IMR-90 (cell line): Measurements from ENCODE around the gene RNF223. TPM values are rescaled to one million over a fixed set of nuclear protein-coding genes. Genes with fewer than 3 reads are reported as not detected.
"Not testable (repeated sequence)": the region's sequence is repeated elsewhere in the genome, so short reads cannot be mapped to it uniquely, and the experiment has no call there.

Source experiments
- ATAC-seq: fragments of 200-7000 bp; cut with Tn5 transposase; 2 replicates; pipeline ENCODE4 v1.9.1; 2020; ENCODE audit warnings: low read depth, mild to moderate bottlenecking, moderate library complexity
- BruUV-seq: library from RNA; stranded (reverse); fragments of 400-500 nt; replicated peaks from 2 replicates; lab custom pipeline; 2021; lab: Mats Ljungman, UMichigan
- CTCF ChIA-PET: fragments of 300-600 bp; formaldehyde crosslinking; extraction: SDS; loops from one replicate; lab custom pipeline; 2021; ENCODE audit warnings: antibody characterized with exemption; lab: Yijun Ruan, JAX
- POLR2A ChIA-PET: fragments of 300-600 bp; sonication (Branson Sonifier 250); formaldehyde crosslinking; loops from one replicate; lab custom pipeline; 2022; ENCODE audit warnings: antibody characterized with exemption; ENCODE audit not compliant: unreplicated experiment; lab: Charles Lee
- DNase-seq: peaks from one replicate; pipeline ENCODE4 v3.0.0; 2013
- H2AFZ ChIP-seq: replicated peaks from 2 replicates; pipeline ENCODE3; 2013; ENCODE audit warnings: low read length, mild to moderate bottlenecking; ENCODE audit not compliant: poor library complexity
- H2AK5ac ChIP-seq: 2 replicates; pipeline ENCODE4 v1.6.1; 2013; ENCODE audit warnings: low read depth, low read length, inconsistent platforms
- H2AK9ac ChIP-seq: replicated peaks from 2 replicates; pipeline ENCODE3; 2013; ENCODE audit warnings: mild to moderate bottlenecking, low read depth, low read length, moderate library complexity; ENCODE audit not compliant: poor library complexity
- H2BK120ac ChIP-seq: 2 replicates; pipeline ENCODE4 v1.6.1; 2013; ENCODE audit warnings: low read depth, low read length, inconsistent platforms
- H2BK15ac ChIP-seq: 3 replicates; pipeline ENCODE4 v1.6.1; 2013; ENCODE audit warnings: low read depth, low read length, inconsistent platforms
- H2BK20ac ChIP-seq: 2 replicates; pipeline ENCODE4 v1.6.1; 2013; ENCODE audit warnings: low read depth, mild to moderate bottlenecking, inconsistent platforms, low read length, moderate library complexity
- H2BK5ac ChIP-seq: 2 replicates; pipeline ENCODE4 v1.6.1; 2013; ENCODE audit warnings: mild to moderate bottlenecking, low read depth, low read length, inconsistent platforms; ENCODE audit not compliant: poor library complexity, severe bottlenecking
- H3K14ac ChIP-seq: replicated peaks from 2 replicates; pipeline ENCODE4 v1.6.1; 2013; ENCODE audit warnings: low read depth, low read length, inconsistent platforms
- H3K18ac ChIP-seq: 2 replicates; pipeline ENCODE4 v1.6.1; 2013; ENCODE audit warnings: low read depth, low read length, control low read depth
- H3K23ac ChIP-seq: 2 replicates; pipeline ENCODE4 v1.6.1; 2013; ENCODE audit warnings: low read depth, low read length, inconsistent platforms
- H3K27ac ChIP-seq: 2 replicates; pipeline ENCODE4 v1.5.1; 2013; ENCODE audit warnings: mild to moderate bottlenecking, control low read depth, low read length; ENCODE audit not compliant: insufficient read depth
- H3K27me3 ChIP-seq: 2 replicates; pipeline ENCODE4 v1.6.1; 2013; ENCODE audit warnings: low read length; ENCODE audit not compliant: control insufficient read depth, insufficient read depth
- H3K36me3 ChIP-seq: 2 replicates; pipeline ENCODE4 v1.6.1; 2013; ENCODE audit warnings: low read length, mixed read lengths; ENCODE audit not compliant: control insufficient read depth, insufficient read depth
- H3K4ac ChIP-seq: 2 replicates; pipeline ENCODE4 v1.6.1; 2013; ENCODE audit warnings: low read depth, low read length, inconsistent platforms
- H3K4me1 ChIP-seq: 2 replicates; pipeline ENCODE4 v1.6.1; 2013; ENCODE audit warnings: low read length, mixed read lengths; ENCODE audit not compliant: control insufficient read depth, insufficient read depth
- H3K4me2 ChIP-seq: 2 replicates; pipeline ENCODE4 v1.6.1; 2013; ENCODE audit warnings: low read depth, mild to moderate bottlenecking, control low read depth, low read length, moderate library complexity
- H3K4me3 ChIP-seq: 2 replicates; pipeline ENCODE4 v1.5.1; 2013; ENCODE audit warnings: low read depth, mild to moderate bottlenecking, control low read depth, low read length, moderate library complexity; ENCODE audit not compliant: insufficient read depth
- H3K56ac ChIP-seq: 2 replicates; pipeline ENCODE4 v1.6.1; 2013; ENCODE audit warnings: low read length, inconsistent platforms; ENCODE audit not compliant: insufficient read depth; ENCODE audit errors: extremely low read depth
- H3K79me1 ChIP-seq, 2 experiments: 2 replicates each; pipeline ENCODE4 v1.6.1; 2013; ENCODE audit warnings: low read length in 2 of 2, inconsistent platforms in 1 of 2, low read depth in 1 of 2
- H3K9ac ChIP-seq: 2 replicates; pipeline ENCODE4 v1.6.1; 2013; ENCODE audit warnings: low read depth, low read length, control low read depth
- H3K9me1 ChIP-seq: 2 replicates; pipeline ENCODE4 v1.6.1; 2013; ENCODE audit warnings: low read length, inconsistent platforms; ENCODE audit not compliant: insufficient read depth
- H3K9me3 ChIP-seq: 2 replicates; pipeline ENCODE4 v1.6.1; 2013; ENCODE audit warnings: low read length; ENCODE audit not compliant: control insufficient read depth, insufficient read depth
- H4K20me1 ChIP-seq: 2 replicates; pipeline ENCODE4 v1.6.1; 2013; ENCODE audit warnings: low read length, inconsistent platforms; ENCODE audit not compliant: insufficient read depth
- H4K5ac ChIP-seq: 2 replicates; pipeline ENCODE4 v1.6.1; 2013; ENCODE audit warnings: mild to moderate bottlenecking, low read depth, low read length, control low read depth
- H4K8ac ChIP-seq, 2 experiments: 2 replicates each; pipeline ENCODE4 v1.6.1; 2013; ENCODE audit warnings: low read depth in 2 of 2, low read length in 2 of 2, control low read depth in 1 of 2, inconsistent platforms in 1 of 2
- H4K91ac ChIP-seq: 2 replicates; pipeline ENCODE4 v1.6.1; 2013; ENCODE audit warnings: low read depth, low read length, inconsistent platforms; ENCODE audit not compliant: insufficient read depth
- FOS ChIP-seq: fragments of 150-350 bp; IDR thresholded peaks from 2 replicates; pipeline ENCODE4 v1.6.1; 2016; ENCODE audit warnings: low read depth, low read length
- POLR2A ChIP-seq: IDR thresholded peaks from 2 replicates; pipeline ENCODE4 v1.6.1; 2012; ENCODE audit warnings: mild to moderate bottlenecking, low read depth, low read length
- RAD21 ChIP-seq: IDR thresholded peaks from 2 replicates; pipeline ENCODE4 v1.6.1; 2012; ENCODE audit warnings: low read length, improper control_type of control experiment
- RFX5 ChIP-seq: IDR thresholded peaks from 2 replicates; pipeline ENCODE4 v1.8.0; 2012; ENCODE audit warnings: low read depth, mild to moderate bottlenecking, low read length, moderate library complexity
- WGBS, 2 experiments: methylation state at CpG; one replicate each; pipeline versions ENCODE4 v1.1.5 to v1.1.7; 2013; ENCODE audit warnings: missing lambda C conversion rate in 2 of 2; ENCODE audit not compliant: insufficient read length in 1 of 2; ENCODE audit errors: extremely low coverage in 2 of 2; 5-methylcytosine and 5-hydroxymethylcytosine counted together
- dilution Hi-C: fragments of 300-500 bp; cut with HindIII; formaldehyde crosslinking; loops from one replicate; pipeline ENCODE4 v1.14.3; 2018; ENCODE audit warnings: low sequenced_read_pairs; ENCODE audit not compliant: unreplicated experiment
- in situ Hi-C: fragments of 300-500 bp; cut with MboI; formaldehyde crosslinking; loops from 3 replicates; pipeline ENCODE4 v1.14.3; 2019; ENCODE audit warnings: low sequenced_read_pairs, inconsistent platforms, mixed read lengths
- intact Hi-C: fragments of 100-400 bp; cut with micrococcal nuclease; formaldehyde crosslinking; loops from 2 replicates; pipeline ENCODE4 v1.10.0; 2022
- polyA plus RNA-seq, 3 experiments: library from polyadenylated mRNA; depleted of rRNA; stranded (reverse); fragments of >200 nt; gene quantifications; 2 replicates each; pipeline ENCODE4 v1.2.3, GENCODE V29; 2012; ENCODE audit warnings: low replicate concordance in 1 of 3
- total RNA-seq: library from RNA; depleted of rRNA; stranded (reverse); fragments of >200 nt; gene quantifications from 2 replicates; pipeline ENCODE4 v1.2.3, GENCODE V29; 2012

RNF223 gene
- total and polyA plus RNA-seq, 2 of the 4 experiments (the other 2 are of a cell fraction): not detected

GRCh38 chr1:1031659-1032235 is 42.4 kb downstream of the RNF223 start:
- no peak overlapping the region for H4K8ac ChIP-seq
- no peak overlapping the region for H2BK20ac ChIP-seq
- no peaks in the 10 kb centered on the region for H3K27me3 ChIP-seq
- H4K91ac ChIP-seq: no peak overlapping the region
- H2AFZ ChIP-seq: no peak overlapping the region
- H2BK15ac ChIP-seq: no peak overlapping the region
- 81% methylated on average over 5 of the region's 11 CpGs; no CpG with 5 or more reads in 1 of the 2 experiments for WGBS, 2 experiments
- no peak overlapping the region for H3K4me2 ChIP-seq
- no peak overlapping the region for H3K4me3 ChIP-seq
- no peak overlapping the region for H2BK120ac ChIP-seq
- no peaks in the 10 kb centered on the region for H3K9me3 ChIP-seq
- H3K9ac ChIP-seq: no peak overlapping the region
- intact Hi-C loops: loop anchor here (5.0 kb wide), 1 partner anchor 86 kb away; the partner anchor contains the start of gene C1orf159
- H4K5ac ChIP-seq: no peak overlapping the region
- no TSS peak for BruUV-seq
- no peak overlapping the region for H2BK5ac ChIP-seq
- peaks cover 5% of the 10 kb centered on the region; the same call in 1 of the 2 replicates for H3K4me1 ChIP-seq
- peaks cover 15 to 48% of the 10 kb centered on the region in 2 experiments for H3K79me1 ChIP-seq
- no peak overlapping the region for H3K4ac ChIP-seq
- ATAC-seq: no peak
- CTCF ChIA-PET: no interaction called here
- H4K20me1 ChIP-seq: peaks cover 66% of the 10 kb centered on the region
- peaks cover 16% of the 10 kb centered on the region for H3K36me3 ChIP-seq
- POLR2A ChIA-PET: interaction anchor here (0.6 kb wide), 1 partner anchor 32 kb away, joined by 3 read pairs; the partner anchor contains the start of gene HES4
- no peaks in the 10 kb centered on the region for H3K9me1 ChIP-seq
- dilution Hi-C loops: no loop called here
- no peak for TF ChIP-seq POLR2A
- TF ChIP-seq FOS: no peak
- no peak for TF ChIP-seq RAD21
- TF ChIP-seq RFX5: no peak
- no peak overlapping the region for H2AK5ac ChIP-seq
- H3K27ac ChIP-seq: no peak overlapping the region
- in situ Hi-C loops: no loop called here
- no peak overlapping the region for H3K56ac ChIP-seq
- H2AK9ac ChIP-seq: no peak overlapping the region
- no peak overlapping the region for H3K18ac ChIP-seq
- DNase-seq: no peak
- no peak overlapping the region for H3K23ac ChIP-seq
- H3K14ac ChIP-seq: no peak overlapping the region

DNA sequence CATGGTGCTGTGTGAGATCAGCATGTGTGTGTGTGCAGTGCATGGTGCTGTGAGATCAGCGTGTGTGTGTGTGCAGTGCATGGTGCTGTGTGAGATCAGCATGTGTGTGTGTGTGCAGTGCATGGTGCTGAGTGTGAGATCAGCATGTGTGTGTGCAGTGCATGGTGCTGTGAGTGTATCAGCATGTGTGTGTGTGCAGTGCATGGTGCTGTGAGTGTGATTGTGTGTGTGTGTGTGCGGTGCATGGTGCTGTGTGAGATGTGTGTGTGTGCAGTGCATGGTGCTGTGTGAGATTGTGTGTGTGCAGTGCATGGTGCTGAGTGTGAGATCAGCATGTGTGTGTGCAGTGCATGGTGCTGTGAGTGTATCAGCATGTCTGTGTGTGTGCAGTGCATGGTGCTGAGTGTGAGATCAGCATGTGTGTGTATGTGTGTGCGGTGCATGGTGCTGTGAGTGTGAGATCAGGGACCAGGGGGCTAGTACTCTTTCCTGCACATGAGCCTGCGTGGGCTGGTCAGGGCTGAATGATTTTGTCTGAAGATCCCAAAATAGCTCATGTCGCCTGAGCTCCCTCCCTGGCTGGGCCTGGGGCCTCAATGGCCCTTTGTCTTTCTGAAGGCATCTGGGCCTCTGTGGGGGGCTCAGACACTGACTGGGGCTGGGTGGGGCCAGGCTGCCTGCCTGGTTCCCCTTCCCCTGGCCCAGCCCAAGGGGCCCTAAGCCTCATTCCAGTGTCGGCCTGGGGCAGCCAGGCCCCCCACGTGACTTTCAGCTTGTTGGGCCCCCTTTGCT is 43.0 kb downstream of the RNF223 start:
- H2BK5ac ChIP-seq, H3K9me3 ChIP-seq, H3K4ac ChIP-seq, H4K8ac ChIP-seq, H2BK15ac ChIP-seq, H3K4me1 ChIP-seq, H3K23ac ChIP-seq, H3K4me2 ChIP-seq, BruUV-seq, H2AK5ac ChIP-seq, in situ Hi-C loops, H2AFZ ChIP-seq, H3K27me3 ChIP-seq, ATAC-seq, H3K9ac ChIP-seq, H3K56ac ChIP-seq, H3K4me3 ChIP-seq, dilution Hi-C loops, H4K5ac ChIP-seq, CTCF ChIA-PET, H4K91ac ChIP-seq, H3K27ac ChIP-seq, H3K14ac ChIP-seq, H2AK9ac ChIP-seq, H2BK20ac ChIP-seq, H3K18ac ChIP-seq, H2BK120ac ChIP-seq, H3K9me1 ChIP-seq, DNase-seq: not testable (repeated sequence)
- POLR2A ChIA-PET: interaction anchor here (0.6 kb wide), 1 partner anchor 238 kb away, joined by 4 read pairs; no protein-coding TSS in a partner anchor
- peaks cover 64% of the 10 kb centered on the region for H4K20me1 ChIP-seq
- peaks cover 14 to 47% of the 10 kb centered on the region in 2 experiments for H3K79me1 ChIP-seq
- 75% methylated on average over 7 of the region's 7 CpGs; no CpG with 5 or more reads in 1 of the 2 experiments for WGBS, 2 experiments
- intact Hi-C loops: loop anchor here (5.0 kb wide), 1 partner anchor 86 kb away; the partner anchor contains the start of gene C1orf159
- peaks cover 19% of the 10 kb centered on the region for H3K36me3 ChIP-seq
